Activated naive CD8-positive, alpha-beta T cell treated with anti-CD3 and anti-CD28 coated beads, Interleukin-2, amount 10 ng/mL, durations not matched to agents 7 days and 5 days (primary cell): Measurements from ENCODE around the gene SNX25. TPM values are rescaled to one million over a fixed set of nuclear protein-coding genes. Genes with fewer than 3 reads are reported as not detected.

ENCODE experiments used
- ATAC-seq: fragments of 150-1000 bp; cut with Tn5 transposase; one replicate; pipeline ENCODE4 v1.10.0; 2021; ENCODE audit warnings: low read depth, moderate library complexity
- POLR2A ChIA-PET: fragments of 350-600 bp; sonication (Branson Sonifier 250); formaldehyde crosslinking; loops from one replicate; lab custom pipeline; 2021; ENCODE audit warnings: antibody characterized with exemption; lab: Charles Lee
- DNase-seq: peaks from one replicate; pipeline ENCODE4 v3.0.0; 2021
- H3K27ac Mint-ChIP-seq: one replicate; pipeline ENCODE4 v1.8.0; 2022; ENCODE audit warnings: mild to moderate bottlenecking, mixed read lengths
- H3K27me3 Mint-ChIP-seq: one replicate; pipeline ENCODE4 v1.8.0; 2022; ENCODE audit warnings: mild to moderate bottlenecking, moderate library complexity, mixed read lengths
- H3K36me3 Mint-ChIP-seq: one replicate; pipeline ENCODE4 v1.8.0; 2021; ENCODE audit warnings: mild to moderate bottlenecking, mixed read lengths
- H3K4me1 Mint-ChIP-seq: one replicate; pipeline ENCODE4 v1.8.0; 2021; ENCODE audit warnings: mixed read lengths
- H3K4me3 Mint-ChIP-seq: one replicate; pipeline ENCODE4 v1.8.0; 2022; ENCODE audit warnings: mild to moderate bottlenecking, moderate library complexity, mixed read lengths
- H3K9me3 Mint-ChIP-seq: one replicate; pipeline ENCODE4 v1.8.0; 2021; ENCODE audit warnings: mixed read lengths
- total RNA-seq, 2 experiments: library from RNA; stranded (reverse); gene quantifications; one replicate each; pipeline ENCODE4 v1.2.3, GENCODE V29; 2021

SNX25 gene
- total RNA-seq, 2 experiments from 2014 or later: 15.9 to 16.4 TPM

- no peak for DNase-seq
- POLR2A ChIA-PET: no interaction called here
- H3K4me1 Mint-ChIP-seq: no peaks in the 10 kb centered on the region
- no peaks in the 10 kb centered on the region for H3K9me3 Mint-ChIP-seq
- H3K27me3 Mint-ChIP-seq: no peaks in the 10 kb centered on the region
- no peak overlapping the region for H3K4me3 Mint-ChIP-seq
- no peaks in the 10 kb centered on the region for H3K36me3 Mint-ChIP-seq
- no peak for ATAC-seq
- no peak overlapping the region for H3K27ac Mint-ChIP-seq
Observed at GRCh38 chr4:185363251-185363650, 153.9 kb downstream of the SNX25 start.

- H3K27me3 Mint-ChIP-seq: no peaks in the 10 kb centered on the region
- ATAC-seq: no peak
- no peak overlapping the region for H3K4me3 Mint-ChIP-seq
- DNase-seq: no peak
- H3K27ac Mint-ChIP-seq: no peak overlapping the region
- POLR2A ChIA-PET: no interaction called here
- no peaks in the 10 kb centered on the region for H3K36me3 Mint-ChIP-seq
- H3K9me3 Mint-ChIP-seq: no peaks in the 10 kb centered on the region
- H3K4me1 Mint-ChIP-seq: no peaks in the 10 kb centered on the region
Observed at GRCh38 chr4:185364886-185365285, 155.5 kb downstream of the SNX25 start.

GRCh38 chr4:185369731-185370130 lies 160.3 kb downstream of the SNX25 start:
- H3K9me3 Mint-ChIP-seq: no peaks in the 10 kb centered on the region
- no peaks in the 10 kb centered on the region for H3K27me3 Mint-ChIP-seq
- POLR2A ChIA-PET: no interaction called here
- peaks cover 2% of the 10 kb centered on the region for H3K36me3 Mint-ChIP-seq
- DNase-seq: no peak
- no peak overlapping the region for H3K27ac Mint-ChIP-seq
- no peaks in the 10 kb centered on the region for H3K4me1 Mint-ChIP-seq
- H3K4me3 Mint-ChIP-seq: no peak overlapping the region
- ATAC-seq: no peak

GRCh38 chr4:185370268-185370949 lies 161.0 kb downstream of the SNX25 start:
- ATAC-seq (no peak), DNase-seq (no peak)
- POLR2A ChIA-PET: interaction anchor here (0.5 kb wide), 1 partner anchor 9 kb away, joined by 3 read pairs; no protein-coding TSS in a partner anchor
- Mint-ChIP-seq H3K27me3 (no peaks in the 10 kb centered on the region), H3K36me3 (peaks cover 2% of the 10 kb centered on the region), H3K4me1 (no peaks in the 10 kb centered on the region), H3K27ac (no peak overlapping the region), H3K9me3 (no peaks in the 10 kb centered on the region), H3K4me3 (no peak overlapping the region)

GRCh38 chr4:185371702-185372101 lies 162.3 kb downstream of the SNX25 start:
- no peak overlapping the region for H3K27ac Mint-ChIP-seq
- no peak overlapping the region for H3K4me3 Mint-ChIP-seq
- H3K4me1 Mint-ChIP-seq: no peaks in the 10 kb centered on the region
- POLR2A ChIA-PET: no interaction called here
- H3K27me3 Mint-ChIP-seq: no peaks in the 10 kb centered on the region
- DNase-seq: no peak
- H3K9me3 Mint-ChIP-seq: no peaks in the 10 kb centered on the region
- peaks cover 3% of the 10 kb centered on the region for H3K36me3 Mint-ChIP-seq
- ATAC-seq: no peak

- H3K36me3 Mint-ChIP-seq: peaks cover 3% of the 10 kb centered on the region
- H3K27me3 Mint-ChIP-seq: no peaks in the 10 kb centered on the region
- H3K27ac Mint-ChIP-seq: no peak overlapping the region
- no peaks in the 10 kb centered on the region for H3K4me1 Mint-ChIP-seq
- DNase-seq (no peak), ATAC-seq (no peak)
- H3K9me3 Mint-ChIP-seq: no peaks in the 10 kb centered on the region
- POLR2A ChIA-PET: no interaction called here
- H3K4me3 Mint-ChIP-seq: no peak overlapping the region
Observed at GRCh38 chr4:185374027-185374426, 164.6 kb downstream of the SNX25 start.

GRCh38 chr4:185374573-185374972 lies 165.2 kb downstream of the SNX25 start:
- peaks cover 3% of the 10 kb centered on the region for H3K36me3 Mint-ChIP-seq
- DNase-seq: no peak
- H3K27ac Mint-ChIP-seq: no peak overlapping the region
- H3K4me1 Mint-ChIP-seq: no peaks in the 10 kb centered on the region
- no peak for ATAC-seq
- no peaks in the 10 kb centered on the region for H3K27me3 Mint-ChIP-seq
- POLR2A ChIA-PET: no interaction called here
- H3K9me3 Mint-ChIP-seq: no peaks in the 10 kb centered on the region
- no peak overlapping the region for H3K4me3 Mint-ChIP-seq

- Mint-ChIP-seq H3K27me3 (no peaks in the 10 kb centered on the region), H3K27ac (no peak overlapping the region), H3K9me3 (peaks cover 3% of the 10 kb centered on the region), H3K4me1 (no peaks in the 10 kb centered on the region), H3K4me3 (no peak overlapping the region), H3K36me3 (peaks cover 3% of the 10 kb centered on the region)
- ATAC-seq: no peak
- POLR2A ChIA-PET: no interaction called here
- DNase-seq: no peak
Observed at GRCh38 chr4:185378264-185378663, 168.9 kb downstream of the SNX25 start.

- DNase-seq (no peak), ATAC-seq (no peak)
- POLR2A ChIA-PET: no interaction called here
- H3K36me3 Mint-ChIP-seq: peaks cover 11% of the 10 kb centered on the region
- no peak overlapping the region for H3K27ac Mint-ChIP-seq
- H3K9me3 Mint-ChIP-seq: peaks cover 3% of the 10 kb centered on the region
- no peaks in the 10 kb centered on the region for H3K27me3 Mint-ChIP-seq
- peaks cover 3% of the 10 kb centered on the region for H3K4me1 Mint-ChIP-seq
- H3K4me3 Mint-ChIP-seq: no peak overlapping the region
Observed at GRCh38 chr4:185379326-185380295, 170.2 kb downstream of the SNX25 start.

- Mint-ChIP-seq H3K36me3 (peaks cover 11% of the 10 kb centered on the region), H3K4me1 (peaks cover 10% of the 10 kb centered on the region), H3K4me3 (no peak overlapping the region), H3K27me3 (no peaks in the 10 kb centered on the region), H3K27ac (no peak overlapping the region), H3K9me3 (peaks cover 3% of the 10 kb centered on the region)
- ATAC-seq (no peak), DNase-seq (no peak)
- POLR2A ChIA-PET: no interaction called here
Observed at GRCh38 chr4:185380320-185380719, 170.9 kb downstream of the SNX25 start.

GRCh38 chr4:185381288-185382196 lies 172.1 kb downstream of the SNX25 start:
- H3K36me3 Mint-ChIP-seq: peaks cover 10% of the 10 kb centered on the region
- no peak for DNase-seq
- H3K4me3 Mint-ChIP-seq: no peak overlapping the region
- H3K27ac Mint-ChIP-seq: no peak overlapping the region
- H3K4me1 Mint-ChIP-seq: peaks cover 15% of the 10 kb centered on the region
- POLR2A ChIA-PET: no interaction called here
- H3K9me3 Mint-ChIP-seq: peaks cover 3% of the 10 kb centered on the region
- no peaks in the 10 kb centered on the region for H3K27me3 Mint-ChIP-seq
- no peak for ATAC-seq

- DNase-seq: no peak
- H3K27ac Mint-ChIP-seq: no peak overlapping the region
- H3K27me3 Mint-ChIP-seq: no peaks in the 10 kb centered on the region
- peaks cover 10% of the 10 kb centered on the region for H3K36me3 Mint-ChIP-seq
- H3K4me3 Mint-ChIP-seq: no peak overlapping the region
- ATAC-seq: no peak
- POLR2A ChIA-PET: no interaction called here
- peaks cover 3% of the 10 kb centered on the region for H3K9me3 Mint-ChIP-seq
- H3K4me1 Mint-ChIP-seq: peaks cover 15% of the 10 kb centered on the region
Observed at GRCh38 chr4:185382754-185383153, 173.4 kb downstream of the SNX25 start.

GRCh38 chr4:185383451-185383850 lies 174.1 kb downstream of the SNX25 start:
- POLR2A ChIA-PET: no interaction called here
- Mint-ChIP-seq H3K9me3 (peaks cover 3% of the 10 kb centered on the region), H3K27me3 (no peaks in the 10 kb centered on the region), H3K4me1 (peaks cover 15% of the 10 kb centered on the region), H3K36me3 (peaks cover 10% of the 10 kb centered on the region), H3K4me3 (no peak overlapping the region), H3K27ac (no peak overlapping the region)
- ATAC-seq: no peak
- no peak for DNase-seq
